ENCODE measurements around the gene GALNS.
A peak's percentile ranks its signal among the peaks of the same experiment; 100 is the strongest.
"Not testable (repeated sequence)": the region's sequence is repeated elsewhere in the genome, so short reads cannot be mapped to it uniquely, and the experiment has no call there.

Gene GALNS

DNA sequence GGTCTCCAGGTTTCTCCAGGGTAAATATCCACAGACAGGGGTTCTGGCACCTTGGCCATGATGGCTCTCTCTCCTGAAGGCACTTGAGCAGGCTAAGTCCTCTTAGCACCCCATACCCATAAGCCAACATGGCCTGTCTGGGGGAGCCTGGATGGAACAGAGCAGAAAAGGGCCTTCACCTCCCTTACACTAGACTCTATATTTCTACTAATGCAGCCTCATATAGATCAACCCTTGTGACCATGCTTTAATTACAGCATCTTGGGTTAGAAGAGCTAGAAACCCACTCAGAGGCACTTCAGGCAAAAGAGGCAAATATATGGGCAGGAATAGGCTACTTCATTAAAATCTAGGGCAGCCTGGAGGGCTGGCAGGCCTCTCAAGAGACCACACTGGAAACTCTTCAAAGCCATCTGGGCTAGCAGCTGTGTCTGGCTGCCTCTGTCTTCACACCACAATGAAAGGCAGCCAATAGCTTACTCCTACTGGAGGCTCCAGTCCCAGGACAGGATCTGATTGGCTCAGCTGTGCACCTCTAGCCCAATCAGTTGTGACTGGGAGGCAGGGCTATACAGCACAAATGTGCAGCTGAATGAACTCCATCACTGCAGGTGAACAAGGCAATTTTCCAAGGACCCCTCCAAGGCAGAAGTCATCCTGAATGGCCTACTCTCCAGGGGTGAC is 57.8 kb downstream of the GALNS start:
- no peak for DNase-seq

DNA sequence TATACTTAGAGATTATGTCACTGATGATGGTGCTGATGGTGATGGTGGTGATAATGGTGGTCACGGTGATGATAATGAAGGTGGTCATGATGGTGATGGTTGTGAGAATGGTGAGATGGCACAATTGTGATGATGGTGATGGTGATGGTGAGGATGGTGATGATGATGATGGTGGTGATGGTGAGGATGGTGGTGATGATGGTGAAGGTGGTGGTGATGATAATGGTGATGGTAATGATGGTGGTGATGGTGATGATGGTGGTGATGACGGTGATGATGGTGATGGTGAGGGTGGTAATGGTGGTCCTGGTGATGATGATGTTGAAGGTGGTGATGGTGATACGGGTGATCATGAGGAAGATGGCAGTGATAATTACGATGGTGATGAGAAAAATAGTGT is 58.7 kb downstream of the GALNS start:
- DNase-seq, result no peak

DNA sequence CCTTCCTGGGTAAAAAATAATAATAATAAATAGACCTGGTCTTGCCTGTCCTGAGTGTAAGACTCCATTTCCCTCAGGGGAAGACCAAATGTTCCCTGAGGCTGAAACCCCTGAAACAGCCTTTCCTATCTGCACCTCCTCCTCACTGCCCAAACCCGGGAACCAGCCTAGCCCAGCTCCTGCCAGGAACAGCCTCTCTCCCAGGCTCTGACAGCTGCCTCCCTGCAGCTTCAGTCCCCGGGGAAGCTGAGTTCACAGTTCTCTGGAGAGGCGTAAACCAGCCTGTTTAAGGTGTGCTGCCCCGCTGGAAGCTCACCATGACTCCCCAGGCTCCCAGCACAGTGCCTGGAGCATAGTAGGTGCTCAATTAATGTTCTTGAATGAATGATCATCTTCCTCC is 60.5 kb downstream of the GALNS start:
- no peak for DNase-seq

DNA sequence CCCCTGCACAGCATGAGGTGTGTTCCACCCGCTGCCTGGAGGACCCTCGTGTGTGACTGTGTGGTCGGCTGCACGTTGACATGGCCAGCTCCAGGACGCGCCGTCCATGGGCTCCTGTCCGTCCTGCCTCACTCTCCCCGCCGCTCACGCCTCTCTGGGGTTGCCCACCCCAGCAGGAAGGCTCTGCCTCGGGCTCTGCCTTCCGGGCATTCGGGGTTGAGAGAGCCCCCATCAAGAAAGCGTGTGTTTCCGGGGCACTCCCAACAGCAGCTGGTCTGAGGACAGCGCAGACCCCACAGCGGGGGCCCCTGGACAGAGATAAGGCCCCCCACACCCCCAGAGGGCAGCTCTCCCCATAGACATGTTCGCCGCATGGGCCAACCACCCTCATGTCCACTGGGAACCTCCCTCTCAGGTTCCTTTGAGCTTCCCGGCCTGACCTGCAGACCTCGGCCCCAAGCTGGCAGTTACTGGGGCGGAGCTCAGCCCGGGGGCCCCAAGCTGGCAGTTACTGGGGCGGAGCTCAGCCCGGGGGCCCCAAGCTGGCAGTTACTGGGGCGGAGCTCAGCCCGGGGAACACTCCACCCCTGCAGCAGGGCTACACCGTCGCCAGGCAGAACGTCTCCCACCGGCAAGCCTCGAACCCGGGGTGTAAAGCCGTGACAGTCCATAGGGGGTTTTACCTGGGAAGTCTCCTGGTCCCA is 63.3 kb downstream of the GALNS start:
- no peak for DNase-seq

DNA sequence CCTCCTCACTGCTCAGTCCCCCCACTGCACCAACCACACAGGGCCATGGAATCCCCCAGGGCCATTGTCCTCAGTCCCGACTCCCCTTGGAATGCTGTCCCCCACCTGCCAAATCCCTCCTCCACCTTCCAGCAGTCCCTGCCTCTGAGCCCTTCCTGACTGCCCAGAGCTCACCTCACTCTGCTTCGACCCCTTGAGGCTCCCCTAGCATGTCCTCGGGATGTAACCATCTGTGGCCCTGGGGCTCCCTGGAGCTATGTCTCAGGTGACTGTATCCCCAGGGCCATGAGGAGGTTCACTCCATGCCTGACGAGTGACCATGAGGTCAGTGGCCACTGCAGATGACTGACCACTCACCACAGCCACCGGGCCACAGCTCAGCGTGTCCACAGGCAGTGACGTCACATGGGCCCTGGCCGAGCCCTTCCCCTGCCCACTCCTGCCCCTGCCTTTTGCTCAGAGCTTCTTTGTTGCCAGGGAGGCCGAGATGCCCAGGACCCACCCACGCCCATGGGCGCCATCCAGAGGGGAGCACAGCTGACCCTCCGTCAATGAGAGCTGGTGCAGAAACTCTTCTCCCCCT is 64.0 kb downstream of the GALNS start:
- DNase-seq, result no peak

DNA sequence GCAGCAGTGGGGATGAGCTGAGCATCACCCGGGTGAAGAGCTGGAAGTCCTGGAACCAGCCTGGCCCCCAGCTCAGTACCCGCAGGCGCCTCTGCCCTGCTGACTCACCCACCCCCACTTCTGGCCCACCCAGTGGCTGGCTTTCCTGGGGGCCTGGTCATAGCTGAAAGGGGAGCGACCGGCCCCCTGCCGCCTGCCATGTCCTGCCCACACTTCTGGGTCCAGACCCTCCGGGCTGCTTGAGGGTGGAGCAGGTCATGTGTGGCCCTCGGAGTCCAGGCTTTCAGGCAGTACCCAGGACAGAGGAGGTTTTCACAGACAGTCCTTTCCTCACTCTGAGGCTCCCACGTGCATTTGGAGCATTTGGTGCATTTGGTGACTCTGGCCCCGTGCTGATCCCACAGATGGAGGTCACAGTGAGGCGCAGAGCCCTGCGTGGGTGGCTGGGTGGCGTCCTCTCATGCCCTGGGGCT is 64.6 kb downstream of the GALNS start:
- DNase-seq, result no peak

DNA sequence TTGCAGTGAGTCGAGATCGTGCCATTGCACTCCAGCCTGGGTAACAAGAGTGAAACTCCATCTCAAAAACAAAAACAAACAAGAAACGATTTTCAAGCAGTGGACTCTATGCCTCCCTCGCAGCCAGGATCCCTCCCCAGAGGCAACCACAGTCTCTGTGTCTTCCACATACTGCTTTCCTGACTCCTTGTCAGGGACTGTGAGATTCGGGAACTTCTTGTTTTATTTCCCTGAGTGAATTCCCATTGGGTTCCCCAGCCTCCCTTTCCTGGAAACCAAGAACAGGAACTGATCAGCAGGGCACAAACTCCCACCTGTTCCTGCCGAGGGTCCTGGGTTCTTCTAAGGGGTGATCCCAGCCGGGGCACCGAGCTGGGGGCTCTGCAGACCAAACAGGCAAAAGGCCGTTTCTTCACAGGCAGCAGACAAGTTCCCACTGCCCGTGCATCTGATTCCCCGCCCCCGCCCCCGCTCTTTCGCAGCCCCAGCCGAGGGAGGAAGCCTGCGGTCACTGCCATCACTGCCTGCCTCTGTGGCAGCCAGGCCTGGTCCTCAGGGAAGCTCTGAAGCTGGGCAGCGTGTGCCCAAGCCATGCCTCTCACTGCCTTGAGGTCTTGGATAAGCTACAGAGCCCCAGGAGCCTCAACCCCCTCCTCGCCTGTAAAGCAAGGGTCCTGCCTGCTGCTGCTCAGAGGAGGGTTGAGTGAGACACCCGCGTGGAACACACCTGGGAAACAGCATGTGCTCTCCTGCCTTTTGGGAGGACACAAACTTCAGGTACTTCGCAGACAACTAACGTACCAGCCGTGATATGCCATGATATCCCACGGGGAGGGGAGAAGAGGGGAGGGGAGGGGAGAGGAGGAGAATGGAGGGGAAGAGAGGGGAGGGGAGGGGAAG is 66.2 kb downstream of the GALNS start:
- peak in 2 of 4 experiments; percentile 28 to 42 for DNase-seq

DNA sequence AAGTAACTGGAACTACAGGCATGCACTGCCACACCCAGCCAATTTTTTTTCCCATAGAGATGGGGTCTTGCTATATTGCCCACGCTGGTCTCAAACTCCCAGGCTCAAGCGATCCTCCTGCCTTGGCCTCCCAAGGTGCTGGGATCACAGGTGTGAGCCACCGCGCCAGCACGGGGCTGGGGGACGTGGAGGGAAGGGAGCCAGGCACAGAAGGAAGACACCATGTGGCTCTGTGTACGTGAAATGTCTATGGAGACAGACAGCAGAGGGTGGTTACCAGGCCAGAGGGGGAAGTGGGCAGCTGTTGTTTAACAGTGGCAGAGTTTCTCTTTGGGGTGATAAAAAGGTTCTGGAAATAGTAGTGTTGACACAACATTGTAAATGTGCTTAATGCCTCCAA is 67.2 kb downstream of the GALNS start:
- no peak for DNase-seq

DNA sequence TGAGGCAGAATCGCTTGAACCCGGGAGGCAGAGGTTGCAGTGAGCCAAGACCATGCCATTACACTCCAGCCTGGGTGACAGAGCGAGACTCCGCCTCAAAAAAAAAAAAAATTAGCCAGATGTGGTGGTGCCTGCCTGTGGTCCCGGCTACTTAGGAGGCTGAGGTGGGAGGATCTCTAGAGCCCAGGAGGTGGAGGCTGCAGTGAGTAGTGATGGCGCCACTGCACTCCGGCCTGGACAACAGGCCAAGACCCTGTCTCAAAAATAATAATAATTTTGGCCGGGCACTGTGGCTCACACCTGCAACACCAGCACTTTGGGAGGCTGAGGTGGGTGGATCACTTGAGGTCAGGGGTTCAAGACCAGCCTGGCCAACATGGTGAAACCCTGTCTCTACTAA is 68.0 kb downstream of the GALNS start:
- not testable (repeated sequence) for DNase-seq

DNA sequence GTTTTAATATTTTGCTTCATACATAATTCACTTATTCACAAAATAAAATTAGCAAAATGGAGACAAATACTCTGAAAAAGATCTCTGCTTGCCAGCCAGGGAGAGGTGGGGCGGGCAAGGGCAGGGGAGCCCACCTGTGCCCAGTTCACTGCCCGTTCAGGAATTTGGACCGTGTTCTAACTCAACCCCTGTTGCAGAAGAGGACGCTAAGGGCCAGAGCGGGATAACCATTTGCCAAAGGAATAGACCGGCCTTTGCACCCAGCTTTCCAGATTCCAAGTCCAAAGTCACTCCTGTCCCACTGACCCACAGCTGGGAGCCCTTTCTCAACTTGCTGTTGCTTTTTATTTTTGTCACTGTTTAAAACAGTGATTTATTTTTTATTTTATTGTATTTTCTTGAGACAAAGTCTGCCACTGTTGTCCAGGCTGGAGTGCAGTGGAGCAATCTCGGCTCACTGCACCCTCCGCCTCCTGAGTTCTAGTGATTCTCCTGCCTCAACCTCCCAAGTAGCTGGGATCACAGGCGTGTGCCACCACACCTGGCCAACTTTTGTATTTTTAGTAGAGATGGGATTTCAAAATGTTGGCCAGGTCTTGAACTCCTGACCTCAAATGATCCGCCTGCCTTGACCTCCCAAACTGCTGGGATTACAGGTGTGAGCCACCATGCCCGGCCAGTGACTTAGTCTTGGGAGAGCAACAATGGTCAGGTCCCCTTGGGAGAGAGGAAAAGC is 69.0 kb downstream of the GALNS start:
- DNase-seq, result no peak

DNA sequence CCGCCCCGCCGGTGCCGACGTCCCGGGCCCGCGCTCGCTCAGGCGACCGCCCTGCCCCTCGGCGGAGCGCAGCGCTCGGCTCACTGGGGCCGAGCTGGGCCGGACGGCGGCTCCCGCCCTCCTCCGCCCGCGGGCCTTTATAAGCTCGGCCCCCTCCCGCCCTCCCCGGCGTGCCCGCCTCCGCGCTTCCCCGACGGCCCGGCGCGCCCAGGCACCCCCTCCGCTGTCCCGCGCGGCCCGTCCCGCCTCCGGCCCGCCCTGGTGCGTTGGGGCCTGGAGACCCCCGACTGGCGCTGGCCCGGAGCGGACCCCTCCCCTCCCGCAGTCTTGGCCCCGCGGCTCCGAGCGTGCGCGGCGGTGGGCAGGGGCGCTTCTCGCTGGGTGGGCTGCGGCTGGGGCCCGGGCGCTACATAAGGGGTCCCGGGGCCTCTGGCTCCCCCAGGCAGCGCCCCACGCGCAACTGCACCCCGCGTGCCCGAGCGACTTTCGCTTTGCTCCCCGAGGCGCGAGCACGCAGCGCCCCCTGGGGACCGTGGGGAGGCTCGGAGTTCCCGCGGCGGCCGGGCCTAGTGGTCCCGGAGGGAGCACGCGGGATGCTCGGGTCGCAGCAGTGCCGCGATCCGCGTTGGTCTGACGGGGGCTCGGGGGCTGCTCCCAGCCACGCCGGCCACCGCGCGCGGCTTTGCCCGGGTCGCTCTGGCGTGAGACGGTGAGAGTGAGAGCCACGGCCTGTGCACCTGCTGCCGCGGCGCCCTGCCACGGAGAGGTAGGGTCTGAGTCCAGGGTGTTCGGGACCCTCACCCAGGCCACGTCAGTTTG is 71.4 kb downstream of the GALNS start, which contains the start of gene PIEZO1:
Gene PIEZO1, minus strand, starts transcription at position 115 of the 819 bp plus-strand sequence. CDS start 256 bp downstream, outside the sequence.
- DNase-seq, result peak; percentile 49 to 84 (median 66)

DNA sequence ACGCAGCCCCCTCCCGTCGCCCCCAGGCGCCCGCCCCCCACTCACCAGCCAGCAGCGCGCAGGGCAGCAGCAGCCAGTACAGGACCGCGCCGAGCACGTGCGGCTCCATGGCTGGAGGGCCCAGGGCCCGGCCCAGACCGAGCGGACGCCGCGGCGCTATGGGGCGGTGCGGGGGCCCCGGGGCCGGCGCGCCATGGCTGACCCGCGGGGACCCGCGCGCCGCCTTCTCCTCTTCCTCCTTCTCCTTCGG is 72.0 kb downstream of the GALNS start:
- no peak for DNase-seq

DNA sequence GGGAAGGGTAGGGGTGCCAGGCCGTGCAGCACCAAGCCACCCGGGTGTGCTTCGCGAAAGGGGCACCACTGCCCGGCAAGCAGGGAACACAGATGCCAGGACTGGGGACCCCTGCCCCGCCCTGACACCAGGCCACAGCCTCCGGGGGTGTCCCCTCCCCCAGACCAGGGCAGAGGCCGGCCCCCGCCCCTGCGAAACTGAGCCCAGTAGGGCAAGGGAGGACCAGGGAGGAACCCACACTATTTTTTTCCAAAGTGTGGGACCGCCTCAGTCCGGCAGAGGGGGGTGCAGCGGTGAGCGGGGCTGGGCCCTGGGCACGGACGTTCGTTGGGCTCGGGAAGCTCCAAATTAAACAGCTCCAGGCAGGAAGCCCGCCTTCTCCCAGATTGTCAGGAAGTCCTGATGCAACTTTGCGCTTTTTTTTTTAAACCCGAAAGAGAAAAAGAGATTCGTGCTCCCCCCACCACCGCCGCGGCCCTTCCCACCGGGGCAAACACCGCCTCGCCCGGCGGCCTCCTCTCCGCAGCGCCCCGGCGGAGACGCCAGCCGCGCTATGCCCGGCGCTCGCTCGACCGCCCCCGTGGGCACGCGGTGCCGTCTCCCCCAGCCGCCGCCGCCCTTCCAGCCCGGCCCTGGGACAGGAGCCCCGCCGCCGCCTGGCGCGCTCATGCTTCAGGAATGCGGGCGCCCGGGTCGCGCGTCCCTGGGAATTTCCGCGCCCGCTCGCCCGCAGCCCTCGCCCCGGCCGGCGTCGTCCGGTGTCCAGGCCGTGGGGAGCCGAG is 72.5 kb downstream of the GALNS start:
- DNase-seq, result peak in 2 of 4 experiments; percentile 17 to 34

DNA sequence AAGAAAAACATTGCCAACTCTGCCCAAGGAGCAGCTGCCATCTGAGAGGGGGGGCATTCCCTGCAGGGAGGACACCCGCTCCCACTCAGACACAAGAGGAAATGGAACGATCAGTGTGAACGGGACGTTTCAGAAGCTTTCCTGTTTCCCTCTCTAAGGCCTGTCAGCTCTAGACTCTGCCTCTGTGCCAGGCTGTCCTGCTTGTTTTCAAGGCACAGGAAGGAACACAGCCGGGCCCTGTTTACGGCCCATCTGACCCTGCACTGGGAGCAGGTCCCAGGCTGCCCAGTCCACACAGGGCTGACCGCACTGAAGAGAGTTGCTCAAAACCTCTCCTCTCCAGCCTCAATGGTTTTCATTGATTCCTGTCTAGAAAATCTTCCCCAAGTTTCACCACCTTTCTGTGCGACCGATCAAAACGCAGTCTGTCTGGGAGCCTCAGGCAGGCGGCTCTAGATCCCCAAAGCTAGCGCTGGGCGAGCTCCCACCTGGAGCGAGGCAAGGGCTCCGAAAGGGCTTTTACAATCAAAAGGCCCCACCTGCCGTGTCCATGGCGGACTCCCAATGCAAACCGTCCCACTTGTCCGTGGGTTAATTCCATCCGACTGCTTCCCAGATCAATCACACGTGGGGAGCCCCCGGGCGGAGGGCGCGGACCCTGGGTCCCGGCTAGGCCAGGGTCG is 73.2 kb downstream of the GALNS start:
- DNase-seq, result no peak

DNA sequence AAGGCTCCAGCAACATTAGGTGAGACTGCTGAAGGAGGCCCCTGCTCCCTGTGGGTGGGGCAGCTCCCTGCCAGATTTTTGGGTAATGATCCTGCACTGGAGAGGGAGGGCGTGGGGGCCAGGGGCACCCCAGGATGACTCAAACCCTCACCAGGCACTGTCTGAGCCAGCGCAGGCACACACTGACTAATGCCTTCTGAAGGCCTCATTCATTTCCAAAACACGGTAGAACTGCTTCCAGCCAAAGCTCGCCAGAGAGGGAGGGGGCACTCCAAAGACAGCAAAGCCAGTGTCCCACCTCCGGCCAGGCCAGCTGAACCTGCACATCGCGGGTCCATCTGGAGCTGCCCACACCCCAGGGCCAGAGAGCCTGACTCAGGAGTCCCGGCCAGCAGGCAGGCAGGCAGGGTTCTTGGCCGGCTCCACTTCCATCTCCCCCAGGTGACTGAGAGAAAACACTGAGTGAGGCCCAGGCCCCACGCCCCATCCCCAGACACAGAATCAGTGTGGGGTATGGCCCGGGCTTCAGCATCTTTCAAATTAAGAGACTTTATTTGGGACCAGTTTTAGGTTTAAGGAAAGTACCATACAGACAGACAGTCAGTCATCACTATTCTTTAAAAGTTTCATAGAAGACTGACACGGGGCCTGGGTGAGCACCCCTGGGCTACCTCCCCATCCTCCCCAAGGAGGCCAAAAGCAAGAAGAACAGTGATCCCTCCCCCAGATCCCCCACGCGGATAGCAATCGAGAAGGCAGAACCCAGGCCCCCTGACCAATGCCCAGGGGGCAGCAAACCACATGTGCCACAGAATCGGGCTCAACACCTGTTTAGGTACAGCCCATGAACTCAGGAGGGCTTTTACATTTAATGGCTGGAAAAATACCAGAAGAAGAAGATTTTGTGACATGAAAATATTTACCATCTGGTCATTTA is 74.0 kb downstream of the GALNS start:
- peak in 1 of 4 experiments; percentile 15 for DNase-seq

DNA sequence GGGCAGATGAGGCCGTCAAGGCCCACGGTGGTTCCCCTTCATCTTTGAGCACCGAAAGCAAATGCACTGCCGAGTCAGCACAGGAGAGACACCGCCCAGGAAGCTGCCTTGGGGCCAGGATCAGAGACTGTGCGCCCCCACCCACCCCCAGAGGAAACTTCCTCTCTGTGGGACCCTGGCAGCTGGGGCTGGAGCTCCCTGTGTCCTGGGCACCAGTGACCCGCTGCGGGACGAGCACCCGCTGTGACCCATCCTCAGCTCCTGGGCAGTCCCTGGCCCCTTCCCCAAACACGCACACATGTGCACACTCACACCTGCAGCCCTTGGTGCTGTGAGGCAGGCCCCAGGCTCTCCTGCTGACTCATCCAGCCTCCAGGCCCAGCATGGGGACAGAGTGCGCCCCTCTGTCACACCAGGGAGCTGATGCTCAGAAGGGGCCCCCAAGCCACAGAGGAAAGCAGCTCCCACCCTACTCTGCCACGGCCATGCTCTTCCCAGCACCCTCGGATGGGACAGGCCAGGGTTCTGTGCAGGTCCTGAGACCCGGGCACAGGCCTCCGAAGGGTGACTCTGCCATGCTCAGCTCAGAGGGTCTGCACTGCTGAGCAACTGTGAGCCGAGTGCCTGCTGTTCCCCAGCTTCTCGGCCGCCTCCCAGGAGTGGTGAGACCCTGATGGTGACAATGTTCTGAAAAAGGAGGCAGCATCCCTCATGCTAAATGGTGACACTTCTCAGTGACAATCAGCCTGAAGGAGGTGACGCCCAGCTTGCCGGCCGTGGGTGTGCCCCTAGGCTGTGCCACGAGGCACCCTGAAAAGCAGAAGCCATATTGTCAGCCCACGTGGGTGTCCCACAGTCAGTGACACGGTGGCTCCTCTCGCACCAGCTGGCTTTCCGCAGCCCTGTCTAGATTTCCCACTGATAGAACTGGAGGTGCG is 75.3 kb downstream of the GALNS start:
- DNase-seq, result peak in 2 of 4 experiments; percentile 28 to 47

DNA sequence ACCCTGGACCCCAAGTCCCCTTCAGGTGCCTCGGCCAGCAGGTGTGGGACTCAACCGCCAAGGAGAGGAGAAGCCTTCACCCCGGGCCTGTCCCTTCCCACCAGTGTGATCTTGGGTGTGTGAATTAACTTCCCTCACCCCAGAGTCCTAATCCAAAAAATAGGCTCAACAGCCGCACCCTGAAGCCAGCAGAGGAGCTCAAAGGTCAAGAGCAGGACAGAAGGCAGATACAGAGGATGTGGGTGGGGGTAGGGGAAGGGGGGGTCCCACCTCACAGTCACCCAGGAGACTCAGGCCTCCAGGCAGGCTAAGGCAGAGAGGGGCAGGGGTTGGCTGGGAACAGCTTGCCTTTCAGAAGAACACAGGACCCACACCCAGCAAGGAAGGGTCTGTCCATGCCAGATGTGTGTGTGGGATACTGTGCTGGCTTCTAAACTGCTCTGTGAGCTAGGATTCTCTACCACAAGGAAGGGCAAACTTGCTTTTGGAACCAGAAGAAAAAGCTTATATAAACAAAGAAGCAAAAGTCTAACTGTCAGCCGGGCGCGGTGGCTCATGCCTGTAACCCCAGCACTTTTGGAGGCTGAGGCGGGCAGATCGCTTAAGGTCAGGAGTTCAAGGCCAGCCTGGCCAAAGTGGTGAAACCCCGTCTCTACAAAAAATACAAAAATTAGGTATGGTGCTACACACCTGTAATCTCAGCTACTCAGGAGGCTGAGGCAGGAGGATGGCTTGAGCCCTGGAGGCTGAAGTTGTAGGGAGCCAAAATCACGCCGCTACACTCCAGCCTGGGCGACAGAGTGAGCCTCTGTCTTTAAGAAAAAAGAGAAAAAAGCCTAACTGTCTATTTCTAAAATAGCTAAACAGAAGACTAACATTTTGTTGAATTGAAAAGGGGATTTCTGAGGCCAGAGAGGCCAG is 76.3 kb downstream of the GALNS start:
- no peak for DNase-seq

Data from activated naive CD4-positive, alpha-beta T cell (primary cell).